ENCODE results near the gene GPNMB.
"Not testable (repeated sequence)": the region's sequence is repeated elsewhere in the genome, so short reads cannot be mapped to it uniquely, and the experiment has no call there.

The GPNMB gene

GRCh38 chr7:23214938-23215337, 31.6 kb upstream of the GPNMB start:
- no peak overlapping the region for H3K27ac ChIP-seq
- no peak overlapping the region for H3K9ac ChIP-seq
- no peak overlapping the region for H2AFZ ChIP-seq
- H3K4me1 ChIP-seq, result no peaks in the 10 kb centered on the region
- H3K4me3 ChIP-seq (ENCODE audit: low read depth, low read length), result no peak overlapping the region
- H3K36me3 ChIP-seq (ENCODE audit: control insufficient read depth, insufficient read depth, low read length), result no peaks in the 10 kb centered on the region
- no peak overlapping the region for H3K4me2 ChIP-seq (ENCODE audit: low read length)
- no peaks in the 10 kb centered on the region for H3K79me2 ChIP-seq
- no peaks in the 10 kb centered on the region for H3K9me3 ChIP-seq (ENCODE audit: control insufficient read depth, low read length)
- H3K27me3 ChIP-seq (ENCODE audit: control insufficient read depth, insufficient read depth, low read length), result no peaks in the 10 kb centered on the region
- TF ChIP-seq CTCF (IDR thresholded peaks at IDR 0.05), result no peak

DNA sequence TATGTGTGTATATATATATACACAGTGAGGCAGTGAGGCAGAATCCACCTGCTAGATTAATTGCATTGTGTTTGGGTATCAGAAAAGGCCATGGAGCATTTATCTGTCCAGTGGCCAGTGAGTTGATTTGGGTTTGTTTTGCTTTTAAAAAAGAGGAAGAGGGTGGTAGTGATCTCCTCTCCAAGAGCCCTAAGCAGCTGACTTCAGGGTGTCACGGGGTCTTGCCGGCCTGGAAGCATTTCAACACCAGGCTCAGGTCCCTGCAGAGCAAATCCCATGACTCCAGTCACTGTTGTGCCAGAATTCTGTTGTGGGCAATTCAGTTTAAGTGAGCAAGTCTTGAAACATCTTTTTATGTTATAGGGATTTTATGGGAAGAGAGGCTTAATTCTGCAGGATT, 30.6 kb upstream of the GPNMB start:
- Histone ChIP-seq H2AFZ (no peak overlapping the region), H3K9me3 (ENCODE audit: control insufficient read depth, low read length) (no peaks in the 10 kb centered on the region), H3K36me3 (ENCODE audit: control insufficient read depth, insufficient read depth, low read length) (no peaks in the 10 kb centered on the region), H3K27ac (no peak overlapping the region), H3K4me3 (ENCODE audit: low read depth, low read length) (no peak overlapping the region), H3K4me2 (ENCODE audit: low read length) (no peak overlapping the region), H3K4me1 (no peaks in the 10 kb centered on the region), H3K27me3 (ENCODE audit: control insufficient read depth, insufficient read depth, low read length) (no peaks in the 10 kb centered on the region), H3K9ac (no peak overlapping the region), H3K79me2 (no peaks in the 10 kb centered on the region)
- no peak for TF ChIP-seq CTCF (IDR thresholded peaks at IDR 0.05)

DNA sequence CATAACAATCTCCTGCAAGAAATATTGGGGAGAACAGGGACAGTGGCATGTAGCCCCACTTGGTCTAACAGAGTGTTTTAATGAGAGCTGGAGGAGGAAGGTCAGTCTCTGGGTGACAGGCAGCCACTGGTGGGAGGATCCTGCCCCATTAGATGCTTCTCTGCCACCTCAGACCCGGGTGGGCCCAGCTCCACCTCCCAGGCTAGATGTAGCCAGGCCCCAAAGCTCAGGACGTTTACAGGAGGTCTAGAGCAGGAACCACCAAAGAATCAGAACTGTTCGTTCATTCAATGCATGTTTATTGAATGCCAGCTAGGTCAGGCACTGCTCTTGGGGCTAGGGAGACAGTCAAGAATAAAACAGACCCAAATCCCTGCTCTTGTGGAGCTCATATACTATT, 28.4 kb upstream of the GPNMB start:
- Histone ChIP-seq H2AFZ (no peak overlapping the region), H3K4me1 (no peaks in the 10 kb centered on the region), H3K4me2 (ENCODE audit: low read length) (no peak overlapping the region), H3K9ac (no peak overlapping the region), H3K79me2 (no peaks in the 10 kb centered on the region), H3K4me3 (ENCODE audit: low read depth, low read length) (no peak overlapping the region), H3K27ac (no peak overlapping the region), H3K27me3 (ENCODE audit: control insufficient read depth, insufficient read depth, low read length) (no peaks in the 10 kb centered on the region), H3K9me3 (ENCODE audit: control insufficient read depth, low read length) (no peaks in the 10 kb centered on the region), H3K36me3 (ENCODE audit: control insufficient read depth, insufficient read depth, low read length) (no peaks in the 10 kb centered on the region)
- TF ChIP-seq CTCF (IDR thresholded peaks at IDR 0.05), result no peak

DNA sequence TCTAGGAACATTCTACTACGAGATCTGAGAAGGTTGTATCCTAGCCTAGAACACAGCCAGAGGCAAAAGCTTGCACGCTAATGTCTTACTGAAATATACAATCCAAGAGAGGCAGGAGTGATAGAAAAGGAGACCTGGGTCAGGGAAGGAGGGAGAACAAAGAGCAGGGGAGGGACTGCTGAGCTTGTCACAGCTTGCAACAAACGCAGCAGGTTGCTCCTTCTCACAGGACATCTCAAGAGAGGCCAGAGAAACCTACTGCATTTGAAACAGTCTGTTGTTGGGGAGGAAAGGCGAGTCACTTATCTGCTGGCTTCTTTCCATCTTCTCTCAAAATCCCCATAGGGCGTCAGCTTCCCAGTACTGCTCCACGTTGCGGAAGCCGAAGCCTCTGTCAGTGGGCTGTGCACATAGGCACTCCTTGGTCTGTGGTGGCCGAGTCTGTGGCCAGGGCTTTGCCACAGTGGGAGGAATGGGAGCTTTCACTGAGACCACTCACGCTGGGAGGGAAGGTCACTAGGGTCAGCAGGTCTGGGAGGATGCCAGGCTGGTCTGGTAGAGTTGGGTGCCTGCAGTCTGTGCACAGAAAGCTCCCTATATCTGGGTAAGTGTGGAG, 25.8 kb upstream of the GPNMB start:
- Histone ChIP-seq H3K4me3 (ENCODE audit: low read depth, low read length) (no peak overlapping the region), H3K79me2 (no peaks in the 10 kb centered on the region), H3K9me3 (ENCODE audit: control insufficient read depth, low read length) (no peaks in the 10 kb centered on the region), H3K4me2 (ENCODE audit: low read length) (no peak overlapping the region), H3K27ac (no peak overlapping the region), H2AFZ (no peak overlapping the region), H3K27me3 (ENCODE audit: control insufficient read depth, insufficient read depth, low read length) (no peaks in the 10 kb centered on the region), H3K4me1 (no peaks in the 10 kb centered on the region), H3K36me3 (ENCODE audit: control insufficient read depth, insufficient read depth, low read length) (no peaks in the 10 kb centered on the region), H3K9ac (no peak overlapping the region)
- no peak for TF ChIP-seq CTCF (IDR thresholded peaks at IDR 0.05)

DNA sequence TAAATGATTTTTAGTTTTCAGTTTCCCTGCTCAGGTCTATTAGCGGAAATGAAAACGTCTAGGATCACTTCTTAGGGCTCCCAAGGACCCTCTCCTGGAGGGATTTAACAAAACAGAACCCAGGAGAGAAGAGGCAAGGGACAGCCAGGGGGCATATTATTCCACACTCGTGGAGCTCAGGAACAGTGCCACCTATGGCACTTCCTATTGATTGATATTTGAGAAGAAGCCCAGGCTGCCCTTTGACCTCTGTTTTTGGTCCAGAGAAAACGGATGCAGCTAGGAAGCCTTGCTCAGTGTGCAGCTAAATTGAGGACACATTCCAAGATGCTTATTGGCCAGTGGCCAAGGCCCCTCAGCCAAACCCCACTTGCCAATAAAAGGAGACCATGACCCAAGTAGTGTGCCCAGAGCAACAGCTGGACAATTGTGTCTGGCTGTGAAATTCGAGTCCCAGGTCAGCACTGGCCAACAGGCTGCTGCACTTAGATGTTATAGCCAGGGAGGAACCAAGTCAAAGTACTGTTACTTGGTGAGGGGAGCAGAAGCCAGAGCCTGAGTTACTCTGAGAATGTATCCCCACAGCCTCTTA, 24.0 kb upstream of the GPNMB start:
- no peaks in the 10 kb centered on the region for H3K4me1 ChIP-seq
- no peak overlapping the region for H3K27ac ChIP-seq
- no peaks in the 10 kb centered on the region for H3K79me2 ChIP-seq
- no peak overlapping the region for H2AFZ ChIP-seq
- no peak for TF ChIP-seq CTCF (IDR thresholded peaks at IDR 0.05)
- no peak overlapping the region for H3K4me2 ChIP-seq (ENCODE audit: low read length)
- no peaks in the 10 kb centered on the region for H3K36me3 ChIP-seq (ENCODE audit: control insufficient read depth, insufficient read depth, low read length)
- H3K27me3 ChIP-seq (ENCODE audit: control insufficient read depth, insufficient read depth, low read length), result no peaks in the 10 kb centered on the region
- H3K4me3 ChIP-seq (ENCODE audit: low read depth, low read length), result no peak overlapping the region
- no peak overlapping the region for H3K9ac ChIP-seq
- no peaks in the 10 kb centered on the region for H3K9me3 ChIP-seq (ENCODE audit: control insufficient read depth, low read length)

- H3K27ac ChIP-seq; H2AFZ ChIP-seq; H3K27me3 ChIP-seq (ENCODE audit: control insufficient read depth, insufficient read depth, low read length); H3K9ac ChIP-seq; H3K4me2 ChIP-seq (ENCODE audit: low read length); H3K36me3 ChIP-seq (ENCODE audit: control insufficient read depth, insufficient read depth, low read length); H3K9me3 ChIP-seq (ENCODE audit: control insufficient read depth, low read length); H3K79me2 ChIP-seq; H3K4me3 ChIP-seq (ENCODE audit: low read depth, low read length); H3K4me1 ChIP-seq: not testable (repeated sequence)
Observed at GRCh38 chr7:23224364-23224763, 22.2 kb upstream of the GPNMB start.

Measured in parathyroid adenoma (tissue), 2 donors.